ENCODE measurements around the gene PSMC3.

The PSMC3 gene

GRCh38 chr11:47442514-47442913 lies 16.3 kb upstream of the PSMC3 start:
- DNase-seq: no peak

- DNase-seq: no peak
These were observed 15.2 kb upstream of the PSMC3 start for GRCh38 chr11:47441421-47441820.

- DNase-seq: no peak
These were observed 13.8 kb upstream of the PSMC3 start for GRCh38 chr11:47440054-47440476.

GRCh38 chr11:47438721-47439120 lies 12.5 kb upstream of the PSMC3 start:
- DNase-seq: no peak

- no peak for DNase-seq
These were observed 11.6 kb upstream of the PSMC3 start for GRCh38 chr11:47437746-47438418.

- no peak for DNase-seq
These were observed 11.0 kb upstream of the PSMC3 start for GRCh38 chr11:47437218-47437745.

GRCh38 chr11:47436726-47437125 lies 10.5 kb upstream of the PSMC3 start:
- DNase-seq: no peak

GRCh38 chr11:47435687-47436086 lies 9.4 kb upstream of the PSMC3 start:
- no peak for DNase-seq

- DNase-seq: no peak
These were observed 8.0 kb upstream of the PSMC3 start for GRCh38 chr11:47434011-47434786.

- DNase-seq: no peak
These were observed 6.9 kb upstream of the PSMC3 start for GRCh38 chr11:47433157-47433556.

GRCh38 chr11:47431356-47432083 lies 5.3 kb upstream of the PSMC3 start:
- DNase-seq: no peak

- no peak for DNase-seq
These were observed 4.3 kb upstream of the PSMC3 start for GRCh38 chr11:47430524-47430923.

- peak in 1 of 3 donors; percentile 29 for DNase-seq
These were observed 628 bp downstream of the PSMC3 start for GRCh38 chr11:47425611-47426010.

GRCh38 chr11:47418454-47419259 lies 7.6 kb downstream of the PSMC3 start:
- DNase-seq: no peak

- no peak for DNase-seq
These were observed 8.5 kb downstream of the PSMC3 start for GRCh38 chr11:47417712-47418111.

GRCh38 chr11:47415949-47416472 lies 10.2 kb downstream of the PSMC3 start:
- DNase-seq: no peak

- DNase-seq: no peak
These were observed 11.0 kb downstream of the PSMC3 start for GRCh38 chr11:47415091-47415854.

GRCh38 chr11:47414685-47415070 lies 11.6 kb downstream of the PSMC3 start:
- no peak for DNase-seq

GRCh38 chr11:47413908-47414684 lies 12.1 kb downstream of the PSMC3 start:
- no peak for DNase-seq

GRCh38 chr11:47413351-47413750 lies 12.9 kb downstream of the PSMC3 start:
- DNase-seq: no peak

All from suppressor macrophage treated with lipopolysaccharide for 1 hour (primary cell).